Measurements from ENCODE around the gene WDR86. TPM values are rescaled to one million over a fixed set of nuclear protein-coding genes. Genes with fewer than 3 reads are reported as not detected.

Gene WDR86
- total and polyA plus RNA-seq, 2 of the 8 experiments (the other 6 are each of a cell fraction or from before 2014, with no cell fraction given): 12.7 to 15.8 TPM

DNA sequence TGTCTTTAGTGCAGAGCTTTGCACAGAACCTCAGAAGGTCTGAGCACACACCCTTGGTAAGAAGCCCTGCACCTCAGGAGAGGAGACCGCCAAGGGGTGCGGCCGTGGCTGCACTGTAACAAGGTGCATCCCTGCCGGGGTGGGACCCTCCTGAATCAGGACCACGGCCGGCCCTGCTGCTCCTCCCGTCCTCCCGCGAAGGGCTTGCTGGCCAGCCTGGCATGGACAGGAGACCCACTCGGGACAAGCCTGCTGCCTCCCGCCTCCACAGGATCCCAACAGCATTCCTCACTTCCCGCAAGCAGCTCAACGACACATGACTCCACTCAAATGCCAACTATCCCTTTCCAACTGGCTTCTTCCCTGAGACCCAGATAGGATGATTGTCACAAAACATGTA is 12.8 kb downstream of the WDR86 start (continued):
- TF ChIP-seq, protein P1, sequence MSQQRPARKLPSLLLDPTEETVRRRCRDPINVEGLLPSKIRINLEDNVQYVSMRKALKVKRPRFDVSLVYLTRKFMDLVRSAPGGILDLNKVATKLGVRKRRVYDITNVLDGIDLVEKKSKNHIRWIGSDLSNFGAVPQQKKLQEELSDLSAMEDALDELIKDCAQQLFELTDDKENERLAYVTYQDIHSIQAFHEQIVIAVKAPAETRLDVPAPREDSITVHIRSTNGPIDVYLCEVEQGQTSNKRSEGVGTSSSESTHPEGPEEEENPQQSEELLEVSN (IDR thresholded peaks at IDR 0.05): no peak
- TF ChIP-seq NRF1 (IDR thresholded peaks at IDR 0.05; ENCODE audit: low read depth, low read length) (no peak), GTF2F1 (IDR thresholded peaks at IDR 0.05; ENCODE audit: borderline replicate concordance, low read depth, low read length) (no peak), SUZ12 (IDR thresholded peaks at IDR 0.05; ENCODE audit: low read length) (no peak), ASH2L (IDR thresholded peaks at IDR 0.05; ENCODE audit: low read length) (no peak), TEAD4 (IDR thresholded peaks at IDR 0.05; ENCODE audit: low read depth, low read length) (no peak), SIX5 (IDR thresholded peaks at IDR 0.05; ENCODE audit: low read depth, low read length) (no peak), RFX5 (IDR thresholded peaks at IDR 0.05; ENCODE audit: borderline replicate concordance, low read depth, low read length) (no peak)
